Measurements from ENCODE around the gene HHIP.

HHIP gene

GRCh38 chr4:144729175-144729574 lies 83.2 kb downstream of the HHIP start:
- TF ChIP-seq, protein P1, sequence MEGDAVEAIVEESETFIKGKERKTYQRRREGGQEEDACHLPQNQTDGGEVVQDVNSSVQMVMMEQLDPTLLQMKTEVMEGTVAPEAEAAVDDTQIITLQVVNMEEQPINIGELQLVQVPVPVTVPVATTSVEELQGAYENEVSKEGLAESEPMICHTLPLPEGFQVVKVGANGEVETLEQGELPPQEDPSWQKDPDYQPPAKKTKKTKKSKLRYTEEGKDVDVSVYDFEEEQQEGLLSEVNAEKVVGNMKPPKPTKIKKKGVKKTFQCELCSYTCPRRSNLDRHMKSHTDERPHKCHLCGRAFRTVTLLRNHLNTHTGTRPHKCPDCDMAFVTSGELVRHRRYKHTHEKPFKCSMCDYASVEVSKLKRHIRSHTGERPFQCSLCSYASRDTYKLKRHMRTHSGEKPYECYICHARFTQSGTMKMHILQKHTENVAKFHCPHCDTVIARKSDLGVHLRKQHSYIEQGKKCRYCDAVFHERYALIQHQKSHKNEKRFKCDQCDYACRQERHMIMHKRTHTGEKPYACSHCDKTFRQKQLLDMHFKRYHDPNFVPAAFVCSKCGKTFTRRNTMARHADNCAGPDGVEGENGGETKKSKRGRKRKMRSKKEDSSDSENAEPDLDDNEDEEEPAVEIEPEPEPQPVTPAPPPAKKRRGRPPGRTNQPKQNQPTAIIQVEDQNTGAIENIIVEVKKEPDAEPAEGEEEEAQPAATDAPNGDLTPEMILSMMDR (IDR thresholded peaks at IDR 0.05; ENCODE audit: low read depth, low read length), result no peak
- no peak overlapping the region for H3K4me3 ChIP-seq (ENCODE audit: low read depth, low read length)
- H3K36me3 ChIP-seq, result no peaks in the 10 kb centered on the region
- no peak for DNase-seq
- no peaks in the 10 kb centered on the region for H3K9me3 ChIP-seq
- H3K4me1 ChIP-seq, result no peaks in the 10 kb centered on the region
- H3K27me3 ChIP-seq, result no peaks in the 10 kb centered on the region

- no peak overlapping the region for H3K4me3 ChIP-seq (ENCODE audit: low read depth, low read length)
- no peaks in the 10 kb centered on the region for H3K4me1 ChIP-seq
- no peaks in the 10 kb centered on the region for H3K36me3 ChIP-seq
- no peak for DNase-seq
- no peaks in the 10 kb centered on the region for H3K27me3 ChIP-seq
- TF ChIP-seq, protein P1 (IDR thresholded peaks at IDR 0.05; ENCODE audit: low read depth, low read length), result no peak
- no peaks in the 10 kb centered on the region for H3K9me3 ChIP-seq
Measured at GRCh38 chr4:144732584-144733428, 86.8 kb downstream of the HHIP start.

GRCh38 chr4:144733566-144733965 lies 87.6 kb downstream of the HHIP start:
- DNase-seq, result no peak
- TF ChIP-seq, protein P1 (IDR thresholded peaks at IDR 0.05; ENCODE audit: low read depth, low read length), result no peak
- no peaks in the 10 kb centered on the region for H3K4me1 ChIP-seq
- no peaks in the 10 kb centered on the region for H3K36me3 ChIP-seq
- no peaks in the 10 kb centered on the region for H3K27me3 ChIP-seq
- H3K4me3 ChIP-seq (ENCODE audit: low read depth, low read length), result no peak overlapping the region
- H3K9me3 ChIP-seq, result no peaks in the 10 kb centered on the region

DNA sequence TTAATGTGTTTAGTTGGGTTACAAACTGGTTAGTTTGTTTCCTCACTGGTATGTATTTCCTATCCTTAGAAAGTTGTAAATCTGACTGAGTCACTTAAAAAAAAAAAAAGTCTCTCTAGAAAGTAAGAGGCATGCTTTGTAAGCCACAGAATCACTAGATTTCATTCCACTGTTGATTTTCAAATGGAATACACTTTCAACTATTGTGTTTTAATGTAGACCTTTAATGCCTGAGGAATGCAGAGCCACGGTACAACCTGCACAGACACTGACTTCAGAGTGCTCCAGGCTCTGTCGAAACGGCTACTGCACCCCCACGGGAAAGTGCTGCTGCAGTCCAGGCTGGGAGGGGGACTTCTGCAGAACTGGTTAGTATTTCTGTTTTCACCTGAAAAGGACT lies 88.6 kb downstream of the HHIP start:
- H3K9me3 ChIP-seq, result no peaks in the 10 kb centered on the region
- H3K36me3 ChIP-seq, result no peaks in the 10 kb centered on the region
- H3K4me3 ChIP-seq (ENCODE audit: low read depth, low read length), result no peak overlapping the region
- no peaks in the 10 kb centered on the region for H3K27me3 ChIP-seq
- no peak for DNase-seq
- H3K4me1 ChIP-seq, result no peaks in the 10 kb centered on the region
- TF ChIP-seq, protein P1 (IDR thresholded peaks at IDR 0.05; ENCODE audit: low read depth, low read length), result no peak

- no peak for DNase-seq
Measured at GRCh38 chr4:144738649-144739048, 92.7 kb downstream of the HHIP start.

More at GRCh38 chr4:144738649-144739048, 92.7 kb downstream of the HHIP start:
- no peaks in the 10 kb centered on the region for H3K27me3 ChIP-seq
- no peaks in the 10 kb centered on the region for H3K36me3 ChIP-seq
- TF ChIP-seq, protein P1 (IDR thresholded peaks at IDR 0.05; ENCODE audit: low read depth, low read length), result no peak
- no peaks in the 10 kb centered on the region for H3K9me3 ChIP-seq
- H3K4me3 ChIP-seq (ENCODE audit: low read depth, low read length), result no peak overlapping the region
- no peaks in the 10 kb centered on the region for H3K4me1 ChIP-seq
